IMR-90 (cell line): Measurements from ENCODE around the gene COL9A3. TPM values are rescaled to one million over a fixed set of nuclear protein-coding genes. Genes with fewer than 3 reads are reported as not detected.

Source experiments
- ATAC-seq: fragments of 200-7000 bp; cut with Tn5 transposase; 2 replicates; pipeline ENCODE4 v1.9.1; 2020; ENCODE audit warnings: low read depth, mild to moderate bottlenecking, moderate library complexity
- BruUV-seq: library from RNA; stranded (reverse); fragments of 400-500 nt; replicated peaks from 2 replicates; lab custom pipeline; 2021; lab: Mats Ljungman, UMichigan
- CTCF ChIA-PET: fragments of 300-600 bp; formaldehyde crosslinking; extraction: SDS; loops from one replicate; lab custom pipeline; 2021; ENCODE audit warnings: antibody characterized with exemption; lab: Yijun Ruan, JAX
- POLR2A ChIA-PET: fragments of 300-600 bp; sonication (Branson Sonifier 250); formaldehyde crosslinking; loops from one replicate; lab custom pipeline; 2022; ENCODE audit warnings: antibody characterized with exemption; ENCODE audit not compliant: unreplicated experiment; lab: Charles Lee
- DNase-seq: peaks from one replicate; pipeline ENCODE4 v3.0.0; 2013
- H2AFZ ChIP-seq: replicated peaks from 2 replicates; pipeline ENCODE3; 2013; ENCODE audit warnings: low read length, mild to moderate bottlenecking; ENCODE audit not compliant: poor library complexity
- H2AK5ac ChIP-seq: 2 replicates; pipeline ENCODE4 v1.6.1; 2013; ENCODE audit warnings: low read depth, low read length, inconsistent platforms
- H2AK9ac ChIP-seq: replicated peaks from 2 replicates; pipeline ENCODE3; 2013; ENCODE audit warnings: mild to moderate bottlenecking, low read depth, low read length, moderate library complexity; ENCODE audit not compliant: poor library complexity
- H2BK120ac ChIP-seq: 2 replicates; pipeline ENCODE4 v1.6.1; 2013; ENCODE audit warnings: low read depth, low read length, inconsistent platforms
- H2BK15ac ChIP-seq: 3 replicates; pipeline ENCODE4 v1.6.1; 2013; ENCODE audit warnings: low read depth, low read length, inconsistent platforms
- H2BK20ac ChIP-seq: 2 replicates; pipeline ENCODE4 v1.6.1; 2013; ENCODE audit warnings: low read depth, mild to moderate bottlenecking, inconsistent platforms, low read length, moderate library complexity
- H2BK5ac ChIP-seq: 2 replicates; pipeline ENCODE4 v1.6.1; 2013; ENCODE audit warnings: mild to moderate bottlenecking, low read depth, low read length, inconsistent platforms; ENCODE audit not compliant: poor library complexity, severe bottlenecking
- H3K14ac ChIP-seq: replicated peaks from 2 replicates; pipeline ENCODE4 v1.6.1; 2013; ENCODE audit warnings: low read depth, low read length, inconsistent platforms
- H3K18ac ChIP-seq: 2 replicates; pipeline ENCODE4 v1.6.1; 2013; ENCODE audit warnings: low read depth, low read length, control low read depth
- H3K23ac ChIP-seq: 2 replicates; pipeline ENCODE4 v1.6.1; 2013; ENCODE audit warnings: low read depth, low read length, inconsistent platforms
- H3K27ac ChIP-seq: 2 replicates; pipeline ENCODE4 v1.5.1; 2013; ENCODE audit warnings: mild to moderate bottlenecking, control low read depth, low read length; ENCODE audit not compliant: insufficient read depth
- H3K27me3 ChIP-seq: 2 replicates; pipeline ENCODE4 v1.6.1; 2013; ENCODE audit warnings: low read length; ENCODE audit not compliant: control insufficient read depth, insufficient read depth
- H3K36me3 ChIP-seq: 2 replicates; pipeline ENCODE4 v1.6.1; 2013; ENCODE audit warnings: low read length, mixed read lengths; ENCODE audit not compliant: control insufficient read depth, insufficient read depth
- H3K4ac ChIP-seq: 2 replicates; pipeline ENCODE4 v1.6.1; 2013; ENCODE audit warnings: low read depth, low read length, inconsistent platforms
- H3K4me1 ChIP-seq: 2 replicates; pipeline ENCODE4 v1.6.1; 2013; ENCODE audit warnings: low read length, mixed read lengths; ENCODE audit not compliant: control insufficient read depth, insufficient read depth
- H3K4me2 ChIP-seq: 2 replicates; pipeline ENCODE4 v1.6.1; 2013; ENCODE audit warnings: low read depth, mild to moderate bottlenecking, control low read depth, low read length, moderate library complexity
- H3K4me3 ChIP-seq: 2 replicates; pipeline ENCODE4 v1.5.1; 2013; ENCODE audit warnings: low read depth, mild to moderate bottlenecking, control low read depth, low read length, moderate library complexity; ENCODE audit not compliant: insufficient read depth
- H3K56ac ChIP-seq: 2 replicates; pipeline ENCODE4 v1.6.1; 2013; ENCODE audit warnings: low read length, inconsistent platforms; ENCODE audit not compliant: insufficient read depth; ENCODE audit errors: extremely low read depth
- H3K79me1 ChIP-seq, 2 experiments: 2 replicates each; pipeline ENCODE4 v1.6.1; 2013; ENCODE audit warnings: low read length in 2 of 2, inconsistent platforms in 1 of 2, low read depth in 1 of 2
- H3K9ac ChIP-seq: 2 replicates; pipeline ENCODE4 v1.6.1; 2013; ENCODE audit warnings: low read depth, low read length, control low read depth
- H3K9me1 ChIP-seq: 2 replicates; pipeline ENCODE4 v1.6.1; 2013; ENCODE audit warnings: low read length, inconsistent platforms; ENCODE audit not compliant: insufficient read depth
- H3K9me3 ChIP-seq: 2 replicates; pipeline ENCODE4 v1.6.1; 2013; ENCODE audit warnings: low read length; ENCODE audit not compliant: control insufficient read depth, insufficient read depth
- H4K20me1 ChIP-seq: 2 replicates; pipeline ENCODE4 v1.6.1; 2013; ENCODE audit warnings: low read length, inconsistent platforms; ENCODE audit not compliant: insufficient read depth
- H4K5ac ChIP-seq: 2 replicates; pipeline ENCODE4 v1.6.1; 2013; ENCODE audit warnings: mild to moderate bottlenecking, low read depth, low read length, control low read depth
- H4K8ac ChIP-seq, 2 experiments: 2 replicates each; pipeline ENCODE4 v1.6.1; 2013; ENCODE audit warnings: low read depth in 2 of 2, low read length in 2 of 2, control low read depth in 1 of 2, inconsistent platforms in 1 of 2
- H4K91ac ChIP-seq: 2 replicates; pipeline ENCODE4 v1.6.1; 2013; ENCODE audit warnings: low read depth, low read length, inconsistent platforms; ENCODE audit not compliant: insufficient read depth
- BHLHE40 ChIP-seq: fragments of 150-350 bp; IDR thresholded peaks from 2 replicates; pipeline ENCODE4 v1.6.1; 2016; ENCODE audit warnings: mild to moderate bottlenecking, low read depth, low read length
- CEBPB ChIP-seq: IDR thresholded peaks from 2 replicates; pipeline ENCODE4 v1.6.1; 2012; ENCODE audit warnings: low read depth, low read length, improper control_type of control experiment
- CHD1 ChIP-seq: IDR thresholded peaks from 2 replicates; pipeline ENCODE4 v1.6.1; 2012; ENCODE audit warnings: low read depth, low read length, improper control_type of control experiment
- FOS ChIP-seq: fragments of 150-350 bp; IDR thresholded peaks from 2 replicates; pipeline ENCODE4 v1.6.1; 2016; ENCODE audit warnings: low read depth, low read length
- MAFK ChIP-seq: IDR thresholded peaks from 2 replicates; pipeline ENCODE4 v1.6.1; 2012; ENCODE audit warnings: low read depth, low read length, improper control_type of control experiment
- MAZ ChIP-seq: IDR thresholded peaks from 2 replicates; pipeline ENCODE4 v1.6.1; 2012; ENCODE audit warnings: low read depth, mild to moderate bottlenecking, low read length, improper control_type of control experiment, moderate library complexity, borderline replicate concordance
- NFE2L2 ChIP-seq: fragments of 150-350 bp; IDR thresholded peaks from 2 replicates; pipeline ENCODE4 v1.6.1; 2016; ENCODE audit warnings: low read depth, mild to moderate bottlenecking, low read length
- POLR2A ChIP-seq: IDR thresholded peaks from 2 replicates; pipeline ENCODE4 v1.6.1; 2012; ENCODE audit warnings: mild to moderate bottlenecking, low read depth, low read length
- RAD21 ChIP-seq: IDR thresholded peaks from 2 replicates; pipeline ENCODE4 v1.6.1; 2012; ENCODE audit warnings: low read length, improper control_type of control experiment
- RCOR1 ChIP-seq: IDR thresholded peaks from 2 replicates; pipeline ENCODE4 v1.6.1; 2012; ENCODE audit warnings: mild to moderate bottlenecking, low read length, improper control_type of control experiment; ENCODE audit not compliant: insufficient replicate concordance
- RFX5 ChIP-seq: IDR thresholded peaks from 2 replicates; pipeline ENCODE4 v1.8.0; 2012; ENCODE audit warnings: low read depth, mild to moderate bottlenecking, low read length, moderate library complexity
- SMC3 ChIP-seq: fragments of 150-350 bp; IDR thresholded peaks from 2 replicates; pipeline ENCODE4 v1.6.1; 2016; ENCODE audit warnings: low read depth, mild to moderate bottlenecking, antibody characterized with exemption, low read length, moderate library complexity
- WGBS, 2 experiments: methylation state at CpG; one replicate each; pipeline versions ENCODE4 v1.1.5 to v1.1.7; 2013; ENCODE audit warnings: missing lambda C conversion rate in 2 of 2; ENCODE audit not compliant: insufficient read length in 1 of 2; ENCODE audit errors: extremely low coverage in 2 of 2; 5-methylcytosine and 5-hydroxymethylcytosine counted together
- dilution Hi-C: fragments of 300-500 bp; cut with HindIII; formaldehyde crosslinking; loops from one replicate; pipeline ENCODE4 v1.14.3; 2018; ENCODE audit warnings: low sequenced_read_pairs; ENCODE audit not compliant: unreplicated experiment
- in situ Hi-C: fragments of 300-500 bp; cut with MboI; formaldehyde crosslinking; loops from 3 replicates; pipeline ENCODE4 v1.14.3; 2019; ENCODE audit warnings: low sequenced_read_pairs, inconsistent platforms, mixed read lengths
- intact Hi-C: fragments of 100-400 bp; cut with micrococcal nuclease; formaldehyde crosslinking; loops from 2 replicates; pipeline ENCODE4 v1.10.0; 2022
- polyA plus RNA-seq, 3 experiments: library from polyadenylated mRNA; depleted of rRNA; stranded (reverse); fragments of >200 nt; gene quantifications; 2 replicates each; pipeline ENCODE4 v1.2.3, GENCODE V29; 2012; ENCODE audit warnings: low replicate concordance in 1 of 3
- total RNA-seq: library from RNA; depleted of rRNA; stranded (reverse); fragments of >200 nt; gene quantifications from 2 replicates; pipeline ENCODE4 v1.2.3, GENCODE V29; 2012
- TF ChIP-seq, protein P1 (sequence below): fragments of 150-350 bp; IDR thresholded peaks from 2 replicates; pipeline ENCODE4 v1.6.1; 2016; ENCODE audit warnings: low read depth, mild to moderate bottlenecking, low read length, moderate library complexity, borderline replicate concordance
- TF ChIP-seq, protein P2 (sequence below): conservative IDR thresholded peaks from 2 replicates; pipeline ENCODE4 v1.5.1; 2012; ENCODE audit warnings: mild to moderate bottlenecking, low read depth, low read length, improper control_type of control experiment
- TF ChIP-seq, protein P3 (sequence below): fragments of 150-350 bp; IDR thresholded peaks from 2 replicates; pipeline ENCODE4 v1.6.1; 2017; ENCODE audit warnings: mild to moderate bottlenecking, antibody characterized with exemption, low read length, low read depth

COL9A3 gene
- total and polyA plus RNA-seq, 2 of the 4 experiments (the other 2 are of a cell fraction) = 0.36 to 1.4 TPM

DNA sequence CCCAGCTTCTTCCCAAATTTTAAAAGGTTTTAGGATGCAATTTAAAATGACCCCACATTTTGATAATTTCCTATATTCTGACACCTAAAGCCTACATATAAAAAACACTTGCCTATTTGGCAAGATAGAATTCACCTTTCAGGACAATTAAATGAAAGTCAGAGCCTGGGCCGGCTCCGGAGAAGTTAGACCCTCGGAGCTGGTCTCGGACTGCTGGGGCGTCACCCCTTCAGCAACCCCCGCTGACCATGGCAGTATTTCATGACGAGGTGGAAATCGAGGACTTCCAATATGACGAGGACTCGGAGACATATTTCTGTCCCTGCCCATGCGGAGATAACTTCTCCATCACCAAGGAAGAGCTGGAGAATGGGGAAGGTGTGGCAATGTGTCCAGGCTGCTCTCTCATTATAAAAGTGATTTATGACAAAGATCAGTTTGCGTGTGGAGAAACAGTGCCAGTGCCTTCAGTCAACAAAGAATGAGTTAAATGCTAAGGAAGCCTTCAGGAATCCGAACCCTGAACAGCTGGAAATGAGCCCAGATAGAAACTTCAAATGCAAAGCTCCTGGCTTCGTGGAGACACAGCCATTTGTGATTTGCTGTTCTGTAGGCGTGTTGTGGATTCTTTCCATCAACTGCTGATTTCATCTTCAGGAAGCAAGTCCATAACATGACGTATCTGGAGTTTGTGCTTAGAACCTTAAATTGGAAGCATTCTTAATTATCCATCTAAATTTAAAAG is 28.7 kb downstream of the COL9A3 start:
- Histone ChIP-seq H2AK9ac (no peak overlapping the region), H3K4me3 (no peak overlapping the region), H4K8ac (no peak overlapping the region), H3K4me1 (0 out of 2 replicates have a peak, but pooled peaks cover 2% of the 10 kb centered on the region), H3K18ac (no peak overlapping the region), H3K4ac (no peak overlapping the region), H3K56ac (no peak overlapping the region), H3K9ac (no peak overlapping the region), H3K27me3 (no peaks in the 10 kb centered on the region), H2BK5ac (no peak overlapping the region), H2BK20ac (no peak overlapping the region), H3K23ac (no peak overlapping the region), H2BK15ac (no peak overlapping the region), H3K9me1 (no peaks in the 10 kb centered on the region), H4K5ac (no peak overlapping the region), H3K27ac (no peak overlapping the region), H3K9me3 (no peaks in the 10 kb centered on the region), H2AK5ac (no peak overlapping the region), H3K79me1 (peaks cover under 1 to 3% of the 10 kb centered on the region in 2 experiments; a peak in 1 of 4 replicates), H4K91ac (no peak overlapping the region), H2BK120ac (no peak overlapping the region), H2AFZ (no peak overlapping the region), H4K20me1 (no peaks in the 10 kb centered on the region; the same call in 1 of the 2 replicates), H3K36me3 (peaks cover 7% of the 10 kb centered on the region; the same call in 1 of the 2 replicates), H3K14ac (no peak overlapping the region), H3K4me2 (no peak overlapping the region)
- POLR2A ChIA-PET = no interaction called here
- DNase-seq (peak; percentile 55), ATAC-seq (peak; percentile 14; the same call in 1 of the 2 replicates)
- CTCF ChIA-PET = no interaction called here
- WGBS, 2 experiments = no CpG with 5 or more reads among the region's 16 CpGs
- in situ Hi-C loops = no loop called here
- intact Hi-C loops = no loop called here
- dilution Hi-C loops = no loop called here
- no TSS peak for BruUV-seq
- no peak for TF ChIP-seq CHD1
- no peak for TF ChIP-seq RCOR1
- no peak for TF ChIP-seq NFE2L2
- TF ChIP-seq SMC3 = no peak
- TF ChIP-seq RFX5 = no peak
- TF ChIP-seq, protein P1, sequence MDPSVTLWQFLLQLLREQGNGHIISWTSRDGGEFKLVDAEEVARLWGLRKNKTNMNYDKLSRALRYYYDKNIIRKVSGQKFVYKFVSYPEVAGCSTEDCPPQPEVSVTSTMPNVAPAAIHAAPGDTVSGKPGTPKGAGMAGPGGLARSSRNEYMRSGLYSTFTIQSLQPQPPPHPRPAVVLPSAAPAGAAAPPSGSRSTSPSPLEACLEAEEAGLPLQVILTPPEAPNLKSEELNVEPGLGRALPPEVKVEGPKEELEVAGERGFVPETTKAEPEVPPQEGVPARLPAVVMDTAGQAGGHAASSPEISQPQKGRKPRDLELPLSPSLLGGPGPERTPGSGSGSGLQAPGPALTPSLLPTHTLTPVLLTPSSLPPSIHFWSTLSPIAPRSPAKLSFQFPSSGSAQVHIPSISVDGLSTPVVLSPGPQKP = no peak
- TF ChIP-seq, protein P2, sequence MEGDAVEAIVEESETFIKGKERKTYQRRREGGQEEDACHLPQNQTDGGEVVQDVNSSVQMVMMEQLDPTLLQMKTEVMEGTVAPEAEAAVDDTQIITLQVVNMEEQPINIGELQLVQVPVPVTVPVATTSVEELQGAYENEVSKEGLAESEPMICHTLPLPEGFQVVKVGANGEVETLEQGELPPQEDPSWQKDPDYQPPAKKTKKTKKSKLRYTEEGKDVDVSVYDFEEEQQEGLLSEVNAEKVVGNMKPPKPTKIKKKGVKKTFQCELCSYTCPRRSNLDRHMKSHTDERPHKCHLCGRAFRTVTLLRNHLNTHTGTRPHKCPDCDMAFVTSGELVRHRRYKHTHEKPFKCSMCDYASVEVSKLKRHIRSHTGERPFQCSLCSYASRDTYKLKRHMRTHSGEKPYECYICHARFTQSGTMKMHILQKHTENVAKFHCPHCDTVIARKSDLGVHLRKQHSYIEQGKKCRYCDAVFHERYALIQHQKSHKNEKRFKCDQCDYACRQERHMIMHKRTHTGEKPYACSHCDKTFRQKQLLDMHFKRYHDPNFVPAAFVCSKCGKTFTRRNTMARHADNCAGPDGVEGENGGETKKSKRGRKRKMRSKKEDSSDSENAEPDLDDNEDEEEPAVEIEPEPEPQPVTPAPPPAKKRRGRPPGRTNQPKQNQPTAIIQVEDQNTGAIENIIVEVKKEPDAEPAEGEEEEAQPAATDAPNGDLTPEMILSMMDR = no peak
- no peak for TF ChIP-seq POLR2A
- TF ChIP-seq BHLHE40 = no peak
- TF ChIP-seq FOS = no peak
- no peak for TF ChIP-seq MAZ
- TF ChIP-seq, protein P3, sequence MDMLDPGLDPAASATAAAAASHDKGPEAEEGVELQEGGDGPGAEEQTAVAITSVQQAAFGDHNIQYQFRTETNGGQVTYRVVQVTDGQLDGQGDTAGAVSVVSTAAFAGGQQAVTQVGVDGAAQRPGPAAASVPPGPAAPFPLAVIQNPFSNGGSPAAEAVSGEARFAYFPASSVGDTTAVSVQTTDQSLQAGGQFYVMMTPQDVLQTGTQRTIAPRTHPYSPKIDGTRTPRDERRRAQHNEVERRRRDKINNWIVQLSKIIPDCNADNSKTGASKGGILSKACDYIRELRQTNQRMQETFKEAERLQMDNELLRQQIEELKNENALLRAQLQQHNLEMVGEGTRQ = no peak
- TF ChIP-seq RAD21 = no peak
- no peak for TF ChIP-seq CEBPB
- TF ChIP-seq MAFK = no peak
